HUDEP-2 (cell line): ENCODE data around the gene EN2.

Experiments used
- DNase-seq, 76 experiments: peaks; one replicate each; lab custom pipeline; 2025; ENCODE audit not compliant: unreplicated experiment in 76 of 76; lab: John Stamatoyannopoulos, UW

EN2 gene

GRCh38 chr7:155507576-155507975 is 49.6 kb downstream of the EN2 start:
- no peak for DNase-seq

GRCh38 chr7:155508376-155509358 is 50.7 kb downstream of the EN2 start:
- no peak for DNase-seq

- no peak for DNase-seq
Observed at GRCh38 chr7:155509359-155509724, 51.4 kb downstream of the EN2 start.

- DNase-seq, result no peak
Observed at GRCh38 chr7:155509725-155510551, 52.0 kb downstream of the EN2 start.

GRCh38 chr7:155510975-155511701 is 53.2 kb downstream of the EN2 start:
- no peak for DNase-seq

- no peak for DNase-seq
Observed at GRCh38 chr7:155511702-155511996, 53.7 kb downstream of the EN2 start.

GRCh38 chr7:155512246-155512887 is 54.4 kb downstream of the EN2 start:
- DNase-seq, result no peak

GRCh38 chr7:155513543-155514285 is 55.8 kb downstream of the EN2 start:
- DNase-seq, result no peak

GRCh38 chr7:155514296-155514695 is 56.4 kb downstream of the EN2 start:
- DNase-seq, result no peak
